Measurements from ENCODE around the gene MCEMP1. TPM values are rescaled to one million over a fixed set of nuclear protein-coding genes. Genes with fewer than 3 reads are reported as not detected.
A peak's percentile ranks its signal among the peaks of the same experiment; 100 is the strongest.

The MCEMP1 gene
- total and polyA plus RNA-seq, 2 of the 4 experiments (the other 2 are of a cell fraction), result 0.15 TPM; not detected in 1

GRCh38 chr19:7665076-7665475 is 11.8 kb upstream of the MCEMP1 start:
- ChIA-PET CTCF (no interaction called here), POLR2A (ENCODE audit: unreplicated experiment) (no interaction called here)
- no peak overlapping the region for H3K27ac ChIP-seq (ENCODE audit: insufficient read depth, low read length)
- H4K5ac ChIP-seq (ENCODE audit: low read depth, low read length), result no peak overlapping the region
- no peaks in the 10 kb centered on the region for H3K4me1 ChIP-seq (ENCODE audit: control insufficient read depth, insufficient read depth, low read length)
- H3K4me2 ChIP-seq (ENCODE audit: low read depth, low read length), result no peak overlapping the region
- no peaks in the 10 kb centered on the region for H3K9me3 ChIP-seq (ENCODE audit: control insufficient read depth, insufficient read depth, low read length)
- no peak overlapping the region for H3K23ac ChIP-seq (ENCODE audit: low read depth, low read length)
- WGBS, 2 experiments (ENCODE audit: extremely low coverage in 2 of 2, insufficient read length in 1 of 2), result 0% methylated on average over 1 of the region's 4 CpGs; no CpG with 5 or more reads in 1 of the 2 experiments
- BruUV-seq (replicated peaks), result no TSS peak
- no peak overlapping the region for H2AK9ac ChIP-seq (replicated peaks; ENCODE audit: low read depth, low read length, poor library complexity)
- H3K9me1 ChIP-seq (ENCODE audit: insufficient read depth, low read length), result no peaks in the 10 kb centered on the region
- no peak overlapping the region for H3K9ac ChIP-seq (ENCODE audit: low read depth, low read length)
- H2AK5ac ChIP-seq (ENCODE audit: low read depth, low read length), result no peak overlapping the region
- H2BK120ac ChIP-seq (ENCODE audit: low read depth, low read length), result no peak overlapping the region
- no peak overlapping the region for H3K4me3 ChIP-seq (ENCODE audit: insufficient read depth, low read depth, low read length)
- no peak overlapping the region for H3K14ac ChIP-seq (replicated peaks; ENCODE audit: low read depth, low read length)
- intact Hi-C loops (cut with micrococcal nuclease) (no loop called here), dilution Hi-C loops (cut with HindIII; ENCODE audit: low sequenced_read_pairs, unreplicated experiment) (no loop called here), in situ Hi-C loops (cut with MboI; ENCODE audit: low sequenced_read_pairs) (no loop called here)
- H3K36me3 ChIP-seq (ENCODE audit: control insufficient read depth, insufficient read depth, low read length), result no peaks in the 10 kb centered on the region
- H2AFZ ChIP-seq (replicated peaks; ENCODE audit: low read length, poor library complexity), result no peak overlapping the region
- no peak overlapping the region for H2BK20ac ChIP-seq (ENCODE audit: low read depth, low read length)
- peaks cover 15% of the 10 kb centered on the region for H3K27me3 ChIP-seq (ENCODE audit: control insufficient read depth, insufficient read depth, low read length)
- ATAC-seq (ENCODE audit: low read depth) (peak; percentile 60), DNase-seq (peak; percentile 73)
- H3K56ac ChIP-seq (ENCODE audit: extremely low read depth, insufficient read depth, low read length), result no peak overlapping the region
- no peak overlapping the region for H4K91ac ChIP-seq (ENCODE audit: insufficient read depth, low read depth, low read length)
- TF ChIP-seq BHLHE40 (IDR thresholded peaks at IDR 0.05; ENCODE audit: low read depth, low read length) (no peak), MAFK (IDR thresholded peaks at IDR 0.05; ENCODE audit: low read depth, low read length) (no peak), MAZ (IDR thresholded peaks at IDR 0.05; ENCODE audit: borderline replicate concordance, low read depth, low read length) (no peak), RFX5 (IDR thresholded peaks at IDR 0.05; ENCODE audit: low read depth, low read length) (no peak), SMC3 (IDR thresholded peaks at IDR 0.05; ENCODE audit: low read depth, low read length) (no peak), RAD21 (IDR thresholded peaks at IDR 0.05; ENCODE audit: low read length) (no peak), NFE2L2 (IDR thresholded peaks at IDR 0.05; ENCODE audit: low read depth, low read length) (no peak), MXI1 (IDR thresholded peaks at IDR 0.05; ENCODE audit: borderline replicate concordance, low read depth, low read length) (no peak), RCOR1 (IDR thresholded peaks at IDR 0.05; ENCODE audit: insufficient replicate concordance, low read length) (no peak), CHD1 (IDR thresholded peaks at IDR 0.05; ENCODE audit: low read depth, low read length) (no peak), CEBPB (IDR thresholded peaks at IDR 0.05; ENCODE audit: low read depth, low read length) (no peak), POLR2A (IDR thresholded peaks at IDR 0.05; ENCODE audit: low read depth, low read length) (no peak), CTCF (conservative IDR thresholded peaks at IDR 0.05; ENCODE audit: low read depth, low read length) (no peak), FOS (IDR thresholded peaks at IDR 0.05; ENCODE audit: low read depth, low read length) (no peak), USF2 (IDR thresholded peaks at IDR 0.05; ENCODE audit: low read depth, low read length) (no peak)
- TF ChIP-seq, protein P1, sequence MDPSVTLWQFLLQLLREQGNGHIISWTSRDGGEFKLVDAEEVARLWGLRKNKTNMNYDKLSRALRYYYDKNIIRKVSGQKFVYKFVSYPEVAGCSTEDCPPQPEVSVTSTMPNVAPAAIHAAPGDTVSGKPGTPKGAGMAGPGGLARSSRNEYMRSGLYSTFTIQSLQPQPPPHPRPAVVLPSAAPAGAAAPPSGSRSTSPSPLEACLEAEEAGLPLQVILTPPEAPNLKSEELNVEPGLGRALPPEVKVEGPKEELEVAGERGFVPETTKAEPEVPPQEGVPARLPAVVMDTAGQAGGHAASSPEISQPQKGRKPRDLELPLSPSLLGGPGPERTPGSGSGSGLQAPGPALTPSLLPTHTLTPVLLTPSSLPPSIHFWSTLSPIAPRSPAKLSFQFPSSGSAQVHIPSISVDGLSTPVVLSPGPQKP (IDR thresholded peaks at IDR 0.05; ENCODE audit: borderline replicate concordance, low read depth, low read length), result no peak
- no peak overlapping the region for H4K8ac ChIP-seq (ENCODE audit: low read depth in 2 of 2, low read length in 2 of 2)
- H2BK15ac ChIP-seq (ENCODE audit: low read depth, low read length), result no peak overlapping the region
- no peaks in the 10 kb centered on the region for H4K20me1 ChIP-seq (ENCODE audit: insufficient read depth, low read length)
- no peak overlapping the region for H2BK5ac ChIP-seq (ENCODE audit: low read depth, low read length, poor library complexity, severe bottlenecking)
- H3K4ac ChIP-seq (ENCODE audit: low read depth, low read length), result no peak overlapping the region
- no peaks in the 10 kb centered on the region for H3K79me1 ChIP-seq (ENCODE audit: low read depth in 1 of 2, low read length in 2 of 2)
- H3K18ac ChIP-seq (ENCODE audit: low read depth, low read length), result no peak overlapping the region

Measured in IMR-90 (cell line).